Stomach (tissue), 9 donors: ENCODE data around the gene CHPF2. TPM values are rescaled to one million over a fixed set of nuclear protein-coding genes. Genes with fewer than 3 reads are reported as not detected.

ENCODE experiments used
- DNase-seq, 2 donors: peaks; one replicate each; pipeline versions ENCODE4 v3.0.0 to v3.0.0-alpha.2; 2013 to 2019
- H3K27ac ChIP-seq, 5 donors: fragments of 200-600 bp in 4 of 5; sonication (generic) in 4 of 5; one replicate each; pipeline ENCODE4 v1.5.1; 2013 to 2019; ENCODE audit warnings: mild to moderate bottlenecking in 1 of 5, moderate library complexity in 1 of 5
- H3K27me3 ChIP-seq, 3 donors: fragments of 200-600 bp; sonication (generic); one replicate each; pipeline ENCODE4 v1.5.1; 2017 to 2019; ENCODE audit warnings: mixed run types in 1 of 3
- H3K36me3 ChIP-seq, 4 donors: fragments of 200-600 bp; sonication (generic); 1 replicate in 3 of 4; 2 replicates in 1 of 4; pipeline ENCODE4 v1.5.1; 2016 to 2019
- H3K4me1 ChIP-seq, 4 donors: fragments of 200-600 bp; sonication (generic); one replicate each; pipeline ENCODE4 v1.5.1; 2016 to 2019
- H3K4me3 ChIP-seq, 4 donors: fragments of 200-600 bp; sonication (generic) in 3 of 4; one replicate each; pipeline ENCODE4 v1.5.1; 2016 to 2019; ENCODE audit warnings: mild to moderate bottlenecking in 1 of 4
- H3K9me3 ChIP-seq, 4 donors: fragments of 200-600 bp; sonication (generic); one replicate each; pipeline ENCODE4 v1.5.1; 2016 to 2019
- EP300 ChIP-seq: sonication (generic); formaldehyde crosslinking; IDR thresholded peaks from one replicate; pipeline ENCODE4 v1.6.1; 2017; ENCODE audit warnings: antibody characterized with exemption
- POLR2A ChIP-seq, 4 donors: fragments of 450-650 bp; IDR thresholded peaks; one replicate each; pipeline ENCODE4 v1.6.1; 2016; ENCODE audit warnings: antibody characterized with exemption in 4 of 4, control low read depth in 2 of 4, mild to moderate bottlenecking in 1 of 4, moderate library complexity in 1 of 4
- POLR2AphosphoS5 ChIP-seq, 3 donors: sonication (generic); formaldehyde crosslinking; IDR thresholded peaks; one replicate each; pipeline ENCODE4 v1.6.1; 2016; ENCODE audit warnings: antibody characterized with exemption in 3 of 3
- WGBS, 5 donors: extraction: QIAGEN DNeasy Blood & Tissue Kit in 3 of 5; methylation state at CpG; one replicate each; pipeline versions ENCODE4 v1.1.5 to v1.1.7; 2013 to 2018; 5-methylcytosine and 5-hydroxymethylcytosine counted together
- intact Hi-C: fragments of 100-400 bp; cut with DNase I; formaldehyde crosslinking; loops from one replicate; pipeline ENCODE4 v1.15.1; 2023; ENCODE audit warnings: low total_unique reads
- polyA plus RNA-seq, 3 donors: library from polyadenylated mRNA; stranded (reverse); fragments of 200-250 nt; gene quantifications; one replicate each; pipeline ENCODE4 v1.2.3, GENCODE V29; 2013
- total RNA-seq, 5 donors: library from RNA; depleted of rRNA; stranded (reverse); fragments of >200 nt; gene quantifications; one replicate each; pipeline versions ENCODE4 v1.1.0 to v1.2.3, GENCODE V29; 2014 to 2016
- TF ChIP-seq, protein P1 (sequence below), 7 experiments: fragments of 450-650 bp in 4 of 7; fragments of 200-600 bp in 3 of 7; sonication (generic) in 3 of 7; IDR thresholded peaks; one replicate each; pipeline ENCODE4 v1.5.1; 2016 to 2019; ENCODE audit warnings: antibody characterized with exemption in 7 of 7, control low read depth in 2 of 7, mild to moderate bottlenecking in 1 of 7
- donor health status: healthy with polysubstance abuse.
- donor health status: Bipolar disorder and iron deficiency.
- donor health status: healthy.

The CHPF2 gene
- total and polyA plus RNA-seq, 8 donors, result 5.8 to 100 (median 22.5) TPM

DNA sequence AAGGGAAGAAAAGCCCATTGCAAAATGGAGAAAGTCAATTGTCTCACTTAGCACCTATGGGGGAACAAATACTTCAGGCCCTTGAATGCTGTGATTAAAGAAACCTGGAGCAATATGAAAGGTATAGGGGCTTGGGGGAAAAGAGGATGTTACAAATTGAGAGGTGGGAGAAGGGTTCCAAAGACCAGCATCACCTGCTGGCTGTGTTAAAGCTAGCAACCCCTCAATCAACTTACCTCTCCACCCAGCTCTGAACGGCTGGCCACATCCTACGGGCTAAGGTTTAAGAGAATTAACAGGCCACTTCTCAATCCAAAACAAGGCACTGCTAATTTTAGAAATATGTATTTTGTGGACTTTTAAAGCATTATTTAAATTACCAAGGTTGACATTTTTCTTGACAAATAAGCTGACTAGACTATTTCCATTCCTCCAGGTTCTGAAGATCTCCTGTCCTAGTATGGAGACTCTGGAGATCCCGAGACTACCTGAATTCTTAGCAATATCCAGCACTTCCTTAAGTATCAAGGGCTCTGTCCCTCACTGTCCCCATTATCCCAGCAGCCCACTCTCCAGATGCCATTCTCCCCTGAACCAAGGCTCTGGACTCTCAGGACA, 21.0 kb upstream of the CHPF2 start:
- no peak for DNase-seq
- TF ChIP-seq EP300 (no peak), POLR2AphosphoS5 (IDR thresholded peaks at IDR 0.05) (no peak), POLR2A (IDR thresholded peaks at IDR 0.05) (no peak)
- TF ChIP-seq, protein P1, sequence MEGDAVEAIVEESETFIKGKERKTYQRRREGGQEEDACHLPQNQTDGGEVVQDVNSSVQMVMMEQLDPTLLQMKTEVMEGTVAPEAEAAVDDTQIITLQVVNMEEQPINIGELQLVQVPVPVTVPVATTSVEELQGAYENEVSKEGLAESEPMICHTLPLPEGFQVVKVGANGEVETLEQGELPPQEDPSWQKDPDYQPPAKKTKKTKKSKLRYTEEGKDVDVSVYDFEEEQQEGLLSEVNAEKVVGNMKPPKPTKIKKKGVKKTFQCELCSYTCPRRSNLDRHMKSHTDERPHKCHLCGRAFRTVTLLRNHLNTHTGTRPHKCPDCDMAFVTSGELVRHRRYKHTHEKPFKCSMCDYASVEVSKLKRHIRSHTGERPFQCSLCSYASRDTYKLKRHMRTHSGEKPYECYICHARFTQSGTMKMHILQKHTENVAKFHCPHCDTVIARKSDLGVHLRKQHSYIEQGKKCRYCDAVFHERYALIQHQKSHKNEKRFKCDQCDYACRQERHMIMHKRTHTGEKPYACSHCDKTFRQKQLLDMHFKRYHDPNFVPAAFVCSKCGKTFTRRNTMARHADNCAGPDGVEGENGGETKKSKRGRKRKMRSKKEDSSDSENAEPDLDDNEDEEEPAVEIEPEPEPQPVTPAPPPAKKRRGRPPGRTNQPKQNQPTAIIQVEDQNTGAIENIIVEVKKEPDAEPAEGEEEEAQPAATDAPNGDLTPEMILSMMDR (IDR thresholded peaks at IDR 0.05), result no peak
- Histone ChIP-seq H3K9me3 (no peaks in the 10 kb centered on the region), H3K4me1 (no peaks in the 10 kb centered on the region), H3K27ac (no peak overlapping the region), H3K27me3 (peaks cover 0 to 5% (median 3%) of the 10 kb centered on the region in 3 donors), H3K36me3 (peaks cover 29 to 45% (median 43%) of the 10 kb centered on the region in 4 donors), H3K4me3 (no peak overlapping the region)
- WGBS, 5 donors, result 75 to 87% (median 80%) methylated on average over 3 of the region's 3 CpGs
- intact Hi-C loops, result no loop called here

GRCh38 chr7:151212626-151213025, 19.7 kb upstream of the CHPF2 start:
- Histone ChIP-seq H3K9me3 (no peaks in the 10 kb centered on the region), H3K27ac (no peak overlapping the region), H3K4me1 (no peaks in the 10 kb centered on the region), H3K36me3 (peaks cover 35 to 59% (median 57%) of the 10 kb centered on the region in 4 donors), H3K27me3 (no peaks in the 10 kb centered on the region), H3K4me3 (no peak overlapping the region)
- WGBS, 5 donors, result 81 to 92% (median 87%) methylated on average over 5 of the region's 5 CpGs
- intact Hi-C loops, result no loop called here
- DNase-seq, result no peak
- TF ChIP-seq EP300 (no peak), POLR2AphosphoS5 (IDR thresholded peaks at IDR 0.05) (no peak), POLR2A (IDR thresholded peaks at IDR 0.05) (no peak)
- TF ChIP-seq, protein P1 (IDR thresholded peaks at IDR 0.05), result no peak

DNA sequence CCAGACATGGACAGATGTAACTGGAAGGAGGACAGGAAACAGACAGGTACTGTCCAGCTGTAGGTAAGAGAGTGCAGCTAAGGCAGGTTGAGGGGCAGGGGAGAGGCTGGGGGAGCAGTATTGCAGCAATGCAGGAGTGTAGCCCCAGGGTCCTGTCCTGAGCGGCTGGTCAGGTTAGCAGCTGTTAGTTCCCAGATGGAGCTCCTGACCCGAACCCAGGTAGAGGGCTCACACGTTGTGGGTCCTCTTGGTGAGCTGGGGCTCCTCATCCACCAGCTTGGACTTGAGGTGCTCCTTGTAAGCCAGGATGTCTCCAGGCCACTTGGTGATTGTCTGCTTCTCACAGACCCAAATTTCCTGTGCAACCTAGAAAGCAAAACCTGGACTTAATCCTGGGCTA, 18.5 kb upstream of the CHPF2 start:
- intact Hi-C loops, result no loop called here
- H3K9me3 ChIP-seq, result no peaks in the 10 kb centered on the region
- no peak for TF ChIP-seq POLR2AphosphoS5 (IDR thresholded peaks at IDR 0.05)
- no peak overlapping the region for H3K4me3 ChIP-seq
- no peak overlapping the region for H3K27ac ChIP-seq
- no peaks in the 10 kb centered on the region for H3K27me3 ChIP-seq
- no peak for DNase-seq
- 80 to 90% (median 88%) methylated on average over 3 of the region's 3 CpGs for WGBS, 5 donors
- H3K4me1 ChIP-seq, result no peaks in the 10 kb centered on the region
- peaks cover 47 to 71% (median 69%) of the 10 kb centered on the region in 4 donors for H3K36me3 ChIP-seq

DNA sequence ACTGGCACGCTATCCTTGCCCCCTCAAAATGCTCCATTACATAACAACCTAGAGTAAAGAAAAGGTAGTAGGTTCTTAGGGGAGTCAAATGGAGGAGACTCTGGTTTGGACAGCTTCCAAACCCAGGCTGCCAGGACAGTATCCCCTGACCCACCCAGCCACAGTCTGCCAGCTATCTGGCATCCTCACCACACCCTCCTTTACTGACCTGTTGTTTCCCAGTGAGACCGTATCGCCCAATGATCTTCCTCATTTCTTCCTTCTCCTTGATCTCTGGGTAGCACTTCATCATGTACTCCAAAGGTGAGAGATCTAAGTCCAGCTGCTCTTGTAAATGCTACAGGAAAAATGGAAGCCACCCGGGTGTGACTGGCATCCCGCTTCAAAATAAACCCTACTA, 16.9 kb upstream of the CHPF2 start:
- H3K9me3 ChIP-seq, result no peaks in the 10 kb centered on the region
- H3K27ac ChIP-seq, result no peak overlapping the region
- peaks cover 57 to 87% (median 84%) of the 10 kb centered on the region in 4 donors for H3K36me3 ChIP-seq
- H3K4me1 ChIP-seq, result no peaks in the 10 kb centered on the region
- TF ChIP-seq, protein P1 (IDR thresholded peaks at IDR 0.05), result no peak
- TF ChIP-seq POLR2A (IDR thresholded peaks at IDR 0.05), result no peak
- DNase-seq, result no peak
- intact Hi-C loops, result no loop called here
- WGBS, 5 donors, result 92 to 98% (median 95%) methylated on average over 5 of the region's 5 CpGs
- no peak overlapping the region for H3K4me3 ChIP-seq
- no peaks in the 10 kb centered on the region for H3K27me3 ChIP-seq

GRCh38 chr7:151218170-151218569, 14.1 kb upstream of the CHPF2 start:
- 89 to 95% (median 93%) methylated on average over 9 of the region's 9 CpGs for WGBS, 5 donors
- intact Hi-C loops, result no loop called here
- Histone ChIP-seq H3K27me3 (no peaks in the 10 kb centered on the region), H3K36me3 (peaks cover 79 to 100% (median 100%) of the 10 kb centered on the region in 4 donors), H3K4me1 (no peaks in the 10 kb centered on the region), H3K27ac (no peak overlapping the region), H3K4me3 (no peak overlapping the region), H3K9me3 (no peaks in the 10 kb centered on the region)
- TF ChIP-seq EP300 (no peak), POLR2AphosphoS5 (IDR thresholded peaks at IDR 0.05) (no peak), POLR2A (IDR thresholded peaks at IDR 0.05) (no peak)
- TF ChIP-seq, protein P1 (IDR thresholded peaks at IDR 0.05), result no peak
- DNase-seq, result no peak
